IPS-18c (cell line): ENCODE results near the gene SLC16A3.

ENCODE experiments used
- H3K4me3 ChIP-seq: 2 replicates; pipeline ENCODE4 v1.7.0; 2013; ENCODE audit warnings: low read depth, mild to moderate bottlenecking, low read length, moderate library complexity; ENCODE audit not compliant: insufficient read depth
- H3K9me3 ChIP-seq: one replicate; pipeline ENCODE4 v1.6.1; 2013; ENCODE audit warnings: mild to moderate bottlenecking, low read length, moderate library complexity; ENCODE audit not compliant: control insufficient read depth, insufficient read depth

Gene SLC16A3

GRCh38 chr17:82267575-82268379, 38.9 kb downstream of the SLC16A3 start:
- no peak overlapping the region for H3K4me3 ChIP-seq
- H3K9me3 ChIP-seq = no peaks in the 10 kb centered on the region

GRCh38 chr17:82269138-82269881, 40.5 kb downstream of the SLC16A3 start:
- Histone ChIP-seq H3K9me3 (no peaks in the 10 kb centered on the region), H3K4me3 (no peak overlapping the region)

GRCh38 chr17:82269882-82270500, 41.1 kb downstream of the SLC16A3 start:
- H3K9me3 ChIP-seq = no peaks in the 10 kb centered on the region
- no peak overlapping the region for H3K4me3 ChIP-seq

- no peak overlapping the region for H3K4me3 ChIP-seq
Observed at GRCh38 chr17:82270651-82271050, 41.8 kb downstream of the SLC16A3 start.

GRCh38 chr17:82271401-82271800, 42.6 kb downstream of the SLC16A3 start:
- Histone ChIP-seq H3K9me3 (no peaks in the 10 kb centered on the region), H3K4me3 (peak overlapping the region; percentile 75; the same call in 1 of the 2 replicates)

More at GRCh38 chr17:82270651-82271050, 41.8 kb downstream of the SLC16A3 start:
- no peaks in the 10 kb centered on the region for H3K9me3 ChIP-seq

GRCh38 chr17:82272495-82273326, 43.9 kb downstream of the SLC16A3 start:
- H3K4me3 ChIP-seq = peak overlapping the region; percentile 75

GRCh38 chr17:82273327-82274133, 44.7 kb downstream of the SLC16A3 start, which contains the start of gene CSNK1D:
TSS of gene CSNK1D (minus strand) at chr17:82273700. CDS start at chr17:82273381, 319 bp downstream.
- Histone ChIP-seq H3K4me3 (peak within 1 kb of the TSS; percentile 75), H3K9me3 (no peaks in the 10 kb centered on the region)

More at GRCh38 chr17:82272495-82273326, 43.9 kb downstream of the SLC16A3 start:
- H3K9me3 ChIP-seq = no peaks in the 10 kb centered on the region

GRCh38 chr17:82274134-82275020, 45.5 kb downstream of the SLC16A3 start:
- Histone ChIP-seq H3K9me3 (no peaks in the 10 kb centered on the region), H3K4me3 (peak overlapping the region; percentile 75)

- Histone ChIP-seq H3K4me3 (no peak overlapping the region), H3K9me3 (no peaks in the 10 kb centered on the region)
Observed at GRCh38 chr17:82275326-82275725, 46.5 kb downstream of the SLC16A3 start.

GRCh38 chr17:82276938-82277337, 48.1 kb downstream of the SLC16A3 start:
- H3K9me3 ChIP-seq = no peaks in the 10 kb centered on the region
- H3K4me3 ChIP-seq = no peak overlapping the region

- H3K9me3 ChIP-seq = no peaks in the 10 kb centered on the region
- H3K4me3 ChIP-seq = no peak overlapping the region
Observed at GRCh38 chr17:82277851-82278250, 49.0 kb downstream of the SLC16A3 start.

- Histone ChIP-seq H3K4me3 (no peak overlapping the region), H3K9me3 (no peaks in the 10 kb centered on the region)
Observed at GRCh38 chr17:82278308-82278707, 49.5 kb downstream of the SLC16A3 start.

- no peak overlapping the region for H3K4me3 ChIP-seq
- no peaks in the 10 kb centered on the region for H3K9me3 ChIP-seq
Observed at GRCh38 chr17:82278786-82279391, 50.0 kb downstream of the SLC16A3 start.

GRCh38 chr17:82280537-82280936, 51.7 kb downstream of the SLC16A3 start:
- H3K9me3 ChIP-seq = no peaks in the 10 kb centered on the region
- H3K4me3 ChIP-seq = no peak overlapping the region

GRCh38 chr17:82281076-82281475, 52.2 kb downstream of the SLC16A3 start:
- Histone ChIP-seq H3K9me3 (no peaks in the 10 kb centered on the region), H3K4me3 (no peak overlapping the region)
